PFSK-1 (cell line): Measurements from ENCODE around the gene HIKESHI.

Experiments
- FOXP2 ChIP-seq: optimal IDR thresholded peaks from 2 replicates; pipeline ENCODE3; 2011; ENCODE audit warnings: borderline replicate concordance, control low read depth, inconsistent platforms; ENCODE audit not compliant: insufficient read depth; ENCODE audit errors: extremely low read length, extremely low read depth
- POLR2AphosphoS5 ChIP-seq: IDR thresholded peaks from 2 replicates; pipeline ENCODE4 v1.6.1; 2012; ENCODE audit warnings: low read depth, mild to moderate bottlenecking, control low read depth, low read length, moderate library complexity
- SIN3A ChIP-seq: IDR thresholded peaks from 2 replicates; pipeline ENCODE4 v1.6.1; 2012; ENCODE audit warnings: mild to moderate bottlenecking, low read length, moderate library complexity, borderline replicate concordance; ENCODE audit not compliant: insufficient read depth
- TAF1 ChIP-seq: IDR thresholded peaks from 2 replicates; pipeline ENCODE4 v1.6.1; 2012; ENCODE audit warnings: low read length, control low read depth, borderline replicate concordance; ENCODE audit not compliant: insufficient read depth
- TF ChIP-seq, protein P1 (sequence below), 2 experiments: IDR thresholded peaks; 2 replicates each; pipeline versions ENCODE4 v1.6.1 to v1.8.0; 2011 to 2012; ENCODE audit warnings: low read depth in 2 of 2, low read length in 2 of 2, control low read depth in 1 of 2, inconsistent platforms in 1 of 2, mild to moderate bottlenecking in 1 of 2, moderate library complexity in 1 of 2; ENCODE audit not compliant: insufficient read depth in 1 of 2

DNA sequence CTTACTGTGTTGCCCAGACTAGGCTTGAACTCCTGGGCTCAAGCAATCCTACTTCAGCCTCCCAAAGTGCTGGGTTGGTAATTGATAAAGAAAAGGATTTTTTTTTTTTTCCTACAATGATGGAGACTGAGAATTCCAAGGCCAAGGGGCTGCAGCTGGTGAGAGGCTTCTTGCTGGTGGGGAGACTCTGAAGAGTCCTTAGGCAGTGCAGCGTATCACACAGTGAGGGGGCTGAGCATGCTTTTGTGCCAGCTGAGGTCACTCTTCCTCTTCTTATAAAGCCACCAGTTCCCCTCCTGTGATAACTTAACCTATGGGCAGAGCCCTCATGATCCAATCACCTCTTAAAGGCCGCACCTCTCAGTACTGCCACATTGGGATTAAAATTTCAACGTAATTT, 44.5 kb downstream of the HIKESHI start:
- TF ChIP-seq, protein P1, sequence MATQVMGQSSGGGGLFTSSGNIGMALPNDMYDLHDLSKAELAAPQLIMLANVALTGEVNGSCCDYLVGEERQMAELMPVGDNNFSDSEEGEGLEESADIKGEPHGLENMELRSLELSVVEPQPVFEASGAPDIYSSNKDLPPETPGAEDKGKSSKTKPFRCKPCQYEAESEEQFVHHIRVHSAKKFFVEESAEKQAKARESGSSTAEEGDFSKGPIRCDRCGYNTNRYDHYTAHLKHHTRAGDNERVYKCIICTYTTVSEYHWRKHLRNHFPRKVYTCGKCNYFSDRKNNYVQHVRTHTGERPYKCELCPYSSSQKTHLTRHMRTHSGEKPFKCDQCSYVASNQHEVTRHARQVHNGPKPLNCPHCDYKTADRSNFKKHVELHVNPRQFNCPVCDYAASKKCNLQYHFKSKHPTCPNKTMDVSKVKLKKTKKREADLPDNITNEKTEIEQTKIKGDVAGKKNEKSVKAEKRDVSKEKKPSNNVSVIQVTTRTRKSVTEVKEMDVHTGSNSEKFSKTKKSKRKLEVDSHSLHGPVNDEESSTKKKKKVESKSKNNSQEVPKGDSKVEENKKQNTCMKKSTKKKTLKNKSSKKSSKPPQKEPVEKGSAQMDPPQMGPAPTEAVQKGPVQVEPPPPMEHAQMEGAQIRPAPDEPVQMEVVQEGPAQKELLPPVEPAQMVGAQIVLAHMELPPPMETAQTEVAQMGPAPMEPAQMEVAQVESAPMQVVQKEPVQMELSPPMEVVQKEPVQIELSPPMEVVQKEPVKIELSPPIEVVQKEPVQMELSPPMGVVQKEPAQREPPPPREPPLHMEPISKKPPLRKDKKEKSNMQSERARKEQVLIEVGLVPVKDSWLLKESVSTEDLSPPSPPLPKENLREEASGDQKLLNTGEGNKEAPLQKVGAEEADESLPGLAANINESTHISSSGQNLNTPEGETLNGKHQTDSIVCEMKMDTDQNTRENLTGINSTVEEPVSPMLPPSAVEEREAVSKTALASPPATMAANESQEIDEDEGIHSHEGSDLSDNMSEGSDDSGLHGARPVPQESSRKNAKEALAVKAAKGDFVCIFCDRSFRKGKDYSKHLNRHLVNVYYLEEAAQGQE (IDR thresholded peaks at IDR 0.05; ENCODE audit: insufficient read depth in 1 of 2, low read depth in 2 of 2, low read length in 2 of 2) = no peak
- TF ChIP-seq SIN3A (no peak), TAF1 (no peak), POLR2AphosphoS5 (no peak), FOXP2 (no peak)
